Occipital lobe (tissue), 2 donors: ENCODE data around the gene AP2A2. TPM values are rescaled to one million over a fixed set of nuclear protein-coding genes. Genes with fewer than 3 reads are reported as not detected.

Experiments used
- DNase-seq: peaks from one replicate; lab custom pipeline; 2025; lab: John Stamatoyannopoulos, UW
- total RNA-seq: library from RNA; depleted of rRNA; stranded (reverse); fragments of >200 nt; gene quantifications from one replicate; pipeline ENCODE4 v1.2.3, GENCODE V29; 2014

The AP2A2 gene
- total RNA-seq, 1 donor from 2014 or later = 35.6 TPM

- no peak for DNase-seq
These were observed 69.5 kb downstream of the AP2A2 start for GRCh38 chr11:995044-995751.

- DNase-seq = no peak
These were observed 70.2 kb downstream of the AP2A2 start for GRCh38 chr11:995752-996420.

- peak; percentile 60 for DNase-seq
These were observed 71.0 kb downstream of the AP2A2 start for GRCh38 chr11:996681-997080.

- DNase-seq = no peak
These were observed 72.2 kb downstream of the AP2A2 start for GRCh38 chr11:997907-998306.

- DNase-seq = no peak
These were observed 73.3 kb downstream of the AP2A2 start for GRCh38 chr11:999009-999408.

- no peak for DNase-seq
These were observed 74.9 kb downstream of the AP2A2 start for GRCh38 chr11:1000357-1001278.

GRCh38 chr11:1001617-1002405 is 76.1 kb downstream of the AP2A2 start:
- DNase-seq = no peak

GRCh38 chr11:1002406-1002984 is 76.8 kb downstream of the AP2A2 start:
- no peak for DNase-seq

GRCh38 chr11:1003159-1003558 is 77.5 kb downstream of the AP2A2 start:
- no peak for DNase-seq

- DNase-seq = no peak
These were observed 80.3 kb downstream of the AP2A2 start for GRCh38 chr11:1005928-1006327.

GRCh38 chr11:1006762-1007161 is 81.1 kb downstream of the AP2A2 start:
- DNase-seq = peak; percentile 80

- DNase-seq = no peak
These were observed 81.6 kb downstream of the AP2A2 start for GRCh38 chr11:1007279-1007678.

- DNase-seq = no peak
These were observed 82.5 kb downstream of the AP2A2 start for GRCh38 chr11:1008001-1008802.

- no peak for DNase-seq
These were observed 83.1 kb downstream of the AP2A2 start for GRCh38 chr11:1008803-1009145.

- DNase-seq = no peak
These were observed 83.7 kb downstream of the AP2A2 start for GRCh38 chr11:1009371-1009770.

GRCh38 chr11:1009991-1010390 is 84.3 kb downstream of the AP2A2 start:
- no peak for DNase-seq

GRCh38 chr11:1010551-1011319 is 85.1 kb downstream of the AP2A2 start:
- DNase-seq = no peak

- no peak for DNase-seq
These were observed 85.6 kb downstream of the AP2A2 start for GRCh38 chr11:1011320-1011698.

- no peak for DNase-seq
These were observed 86.6 kb downstream of the AP2A2 start for GRCh38 chr11:1012291-1012690.
